Body of pancreas (tissue), 4 donors: ENCODE measurements around the gene GALNT8. TPM values are rescaled to one million over a fixed set of nuclear protein-coding genes. Genes with fewer than 3 reads are reported as not detected.

ENCODE experiments used
- ATAC-seq: fragments of 150-250 bp; one replicate; pipeline ENCODE4 v1.9.1; 2016
- DNase-seq, 4 donors: peaks; one replicate each; pipeline ENCODE4 v3.0.0-alpha.2; 2019
- H3K27ac ChIP-seq, 4 donors: fragments of 200-600 bp; sonication (generic); 1 replicate in 3 of 4; 2 replicates in 1 of 4; pipeline versions ENCODE4 v1.5.1 to v1.6.1; 2016 to 2019; ENCODE audit warnings: mild to moderate bottlenecking in 1 of 4, mixed read lengths in 1 of 4, moderate library complexity in 1 of 4
- H3K27me3 ChIP-seq, 2 donors: fragments of 200-600 bp; sonication (generic); one replicate each; pipeline ENCODE4 v1.6.0; 2016; ENCODE audit warnings: mild to moderate bottlenecking in 1 of 2
- H3K36me3 ChIP-seq, 2 donors: fragments of 200-600 bp; sonication (generic); replicated peaks in 1 of 2; 2 replicates each; pipeline ENCODE4 v1.5.1; 2016; ENCODE audit warnings: low read depth in 2 of 2; ENCODE audit not compliant: insufficient read depth in 1 of 2
- H3K4me1 ChIP-seq: fragments of 200-600 bp; sonication (generic); one replicate; pipeline ENCODE4 v1.6.0; 2016
- H3K4me3 ChIP-seq, 2 donors: fragments of 200-600 bp; sonication (generic); 1 replicate in 1 of 2; 2 replicates in 1 of 2; pipeline ENCODE4 v1.5.1; 2016 to 2019
- H3K9me3 ChIP-seq, 3 donors: fragments of 200-600 bp; sonication (generic); 1 replicate in 2 of 3; 2 replicates in 1 of 3; pipeline ENCODE4 v1.5.1; 2016
- CTCF ChIP-seq, 7 experiments: fragments of 450-650 bp in 4 of 7; fragments of 200-600 bp in 3 of 7; sonication (generic) in 3 of 7; IDR thresholded peaks; one replicate each; pipeline ENCODE4 v1.5.1; 2016 to 2019; ENCODE audit warnings: antibody characterized with exemption in 7 of 7
- POLR2A ChIP-seq, 3 donors: fragments of 450-650 bp; IDR thresholded peaks; one replicate each; pipeline ENCODE4 v1.6.1; 2016; ENCODE audit warnings: antibody characterized with exemption in 3 of 3, mild to moderate bottlenecking in 2 of 3
- WGBS, 2 donors: methylation state at CpG; one replicate each; pipeline ENCODE4 v1.1.5; 2017; 5-methylcytosine and 5-hydroxymethylcytosine counted together
- intact Hi-C: fragments of 100-400 bp; cut with DNase I; formaldehyde crosslinking; loops from one replicate; pipeline ENCODE4 v1.15.1; 2023
- total RNA-seq, 2 donors: library from RNA; depleted of rRNA; stranded (reverse); fragments of >200 nt; gene quantifications; one replicate each; pipeline ENCODE4 v1.1.0, GENCODE V29; 2016

GALNT8 gene
- total RNA-seq, 2 donors from 2014 or later: 0.52 to 1.3 TPM

GRCh38 chr12:4820971-4821370 lies 100.8 kb downstream of the GALNT8 start:
- no peaks in the 10 kb centered on the region for H3K36me3 ChIP-seq
- no peak for ATAC-seq
- H3K27ac ChIP-seq: no peak overlapping the region
- intact Hi-C loops: no loop called here
- DNase-seq: no peak
- TF ChIP-seq POLR2A (IDR thresholded peaks at IDR 0.05): no peak
- no peak for TF ChIP-seq CTCF (IDR thresholded peaks at IDR 0.05)
- H3K27me3 ChIP-seq: no peaks in the 10 kb centered on the region
- H3K4me3 ChIP-seq: no peak overlapping the region
- WGBS, 2 donors: 60 to 68% methylated on average over 9 of the region's 9 CpGs
- H3K4me1 ChIP-seq: no peaks in the 10 kb centered on the region
- H3K9me3 ChIP-seq: no peaks in the 10 kb centered on the region

Other genes starting within 250 kb of the GALNT8 start
- under 1 TPM; 0.26 to 0.33 TPM for gene RAD51AP1, start 181.5 kb upstream of the GALNT8 start, total RNA-seq
- 10 to 100 TPM in 1 of 2 donors, 1 to 10 TPM in 1; 7.9 to 13.2 TPM for gene DYRK4, start 158.2 kb upstream of the GALNT8 start, total RNA-seq
- gene AKAP3, start 71.3 kb upstream of the GALNT8 start, total RNA-seq: 1 to 10 TPM; 3.4 to 8.2 TPM
- gene NDUFA9, start 71.3 kb upstream of the GALNT8 start, total RNA-seq: 10 to 100 TPM; 12.5 to 16.9 TPM
- under 1 TPM in 1 of 2 donors, not detected in 1; under 0.01 TPM for gene KCNA1, start 189.5 kb downstream of the GALNT8 start, total RNA-seq